Measurements from ENCODE around the gene CAMKK1.

GRCh38 chr17:3873862-3874261 is 19.0 kb downstream of the CAMKK1 start:
- TF ChIP-seq CTCF (IDR thresholded peaks at IDR 0.05; ENCODE audit: extremely low read depth in 1 of 2, insufficient read depth in 1 of 2, low read depth in 1 of 2, low read length in 2 of 2): no peak
- TF ChIP-seq GATA2 (IDR thresholded peaks at IDR 0.05; ENCODE audit: insufficient read depth, insufficient read length, low read depth, low read length): no peak

All from endothelial cell of umbilical vein (primary cell).